ENCODE data around the gene PLPPR4. TPM values are rescaled to one million over a fixed set of nuclear protein-coding genes. Genes with fewer than 3 reads are reported as not detected.

The PLPPR4 gene
- total and polyA plus RNA-seq, 7 donors: 0.04 to 0.28 (median 0.10) TPM

- Histone ChIP-seq H3K4me1 (no peaks in the 10 kb centered on the region), H3K9me3 (no peaks in the 10 kb centered on the region), H3K27ac (no peak overlapping the region), H3K36me3 (ENCODE audit: insufficient read depth in 1 of 2, low read depth in 1 of 2) (no peaks in the 10 kb centered on the region), H3K4me3 (no peak overlapping the region), H3K27me3 (ENCODE audit: insufficient read depth in 3 of 3, low read length in 2 of 3) (no peaks in the 10 kb centered on the region)
- ATAC-seq: no peak
- WGBS, 3 donors: 91 to 92% (median 92%) methylated on average over 15 of the region's 15 CpGs
- DNase-seq: no peak
- no peak for TF ChIP-seq CTCF (IDR thresholded peaks at IDR 0.05)
- intact Hi-C loops (cut with DNase I): no loop called here
Measured at GRCh38 chr1:99306644-99307043, 42.4 kb downstream of the PLPPR4 start.

- WGBS, 3 donors: 95 to 97% (median 96%) methylated on average over 1 of the region's 1 CpG
- no peaks in the 10 kb centered on the region for H3K27me3 ChIP-seq (ENCODE audit: insufficient read depth in 3 of 3, low read length in 2 of 3)
- peaks cover 3% of the 10 kb centered on the region for H3K9me3 ChIP-seq
- no peak overlapping the region for H3K27ac ChIP-seq
- H3K4me3 ChIP-seq: no peak overlapping the region
- intact Hi-C loops (cut with DNase I): no loop called here
- no peaks in the 10 kb centered on the region for H3K36me3 ChIP-seq (ENCODE audit: insufficient read depth in 1 of 2, low read depth in 1 of 2)
- ATAC-seq (no peak), DNase-seq (no peak)
- no peak for TF ChIP-seq CTCF (IDR thresholded peaks at IDR 0.05)
- H3K4me1 ChIP-seq: no peaks in the 10 kb centered on the region
Measured at GRCh38 chr1:99315305-99315704, 51.0 kb downstream of the PLPPR4 start.

DNA sequence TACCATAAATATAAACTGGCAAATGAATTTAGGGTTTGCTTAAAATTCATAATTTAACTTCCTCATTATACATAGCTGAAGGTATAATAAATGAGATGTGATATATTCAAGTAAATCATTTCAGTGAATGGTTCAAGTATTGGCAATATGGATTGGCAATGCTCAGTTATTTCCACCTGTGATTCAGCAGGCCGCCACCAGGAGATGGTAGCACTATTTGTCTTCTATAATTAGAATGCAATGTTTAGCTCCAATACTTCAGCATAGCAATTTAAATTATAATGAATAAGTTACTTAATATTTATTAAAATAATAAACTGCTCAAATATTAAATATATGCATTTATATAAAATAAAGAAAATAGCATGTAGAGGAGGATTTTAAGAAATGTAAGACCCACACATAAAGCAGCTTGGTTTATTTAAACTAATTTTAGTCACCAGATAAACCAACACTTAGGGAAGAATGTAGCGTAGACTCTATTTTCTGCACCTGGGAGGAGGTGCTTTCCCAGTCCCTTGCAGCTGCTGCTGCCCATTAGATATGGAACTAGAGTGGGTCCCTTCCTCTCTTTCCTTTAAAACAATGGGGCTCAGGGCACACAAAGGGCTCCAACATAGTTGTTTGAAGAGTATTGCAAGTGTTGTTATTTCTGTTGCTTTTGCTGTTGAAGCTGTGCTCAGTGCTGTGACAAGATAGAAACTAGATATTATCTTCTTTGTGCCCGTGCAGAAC, 62.1 kb downstream of the PLPPR4 start:
- no peak overlapping the region for H3K4me3 ChIP-seq

DNA sequence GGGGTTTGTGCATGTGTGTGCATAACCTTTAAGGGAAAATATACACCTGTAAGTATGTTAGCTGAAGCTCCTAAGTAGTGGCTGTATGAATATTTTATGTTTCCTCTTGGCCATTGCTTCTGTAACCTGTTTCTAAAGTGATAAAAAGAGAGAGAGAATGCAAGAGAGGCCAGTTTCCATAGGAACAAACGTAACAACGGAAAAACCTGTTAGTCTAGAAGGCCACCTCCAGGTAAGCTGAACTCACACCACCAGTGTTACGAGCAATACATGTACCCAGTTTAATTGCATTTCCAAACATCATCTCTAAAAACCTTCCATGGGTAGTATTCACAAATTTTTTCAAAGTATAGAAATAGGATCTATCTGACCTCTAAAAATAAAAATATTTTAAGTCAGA, 63.1 kb downstream of the PLPPR4 start:
- DNase-seq: no peak
- Histone ChIP-seq H3K27me3 (ENCODE audit: insufficient read depth in 3 of 3, low read length in 2 of 3) (no peaks in the 10 kb centered on the region), H3K36me3 (ENCODE audit: insufficient read depth in 1 of 2, low read depth in 1 of 2) (no peaks in the 10 kb centered on the region), H3K9me3 (no peaks in the 10 kb centered on the region), H3K4me3 (no peak overlapping the region), H3K4me1 (no peaks in the 10 kb centered on the region), H3K27ac (no peak overlapping the region)
- ATAC-seq: no peak
- WGBS, 3 donors: 86 to 91% (median 90%) methylated on average over 3 of the region's 3 CpGs
- TF ChIP-seq CTCF (IDR thresholded peaks at IDR 0.05): no peak
- intact Hi-C loops (cut with DNase I): no loop called here

More for the DNA sequence above, 62.1 kb downstream of the PLPPR4 start:
- H3K27me3 ChIP-seq (ENCODE audit: insufficient read depth in 3 of 3, low read length in 2 of 3): no peaks in the 10 kb centered on the region
- ATAC-seq (no peak), DNase-seq (no peak)
- no peaks in the 10 kb centered on the region for H3K36me3 ChIP-seq (ENCODE audit: insufficient read depth in 1 of 2, low read depth in 1 of 2)
- H3K9me3 ChIP-seq: no peaks in the 10 kb centered on the region
- 59 to 67% (median 66%) methylated on average over 3 of the region's 3 CpGs for WGBS, 3 donors
- peak; percentile 34 for TF ChIP-seq CTCF (IDR thresholded peaks at IDR 0.05)
- no peaks in the 10 kb centered on the region for H3K4me1 ChIP-seq
- no peak overlapping the region for H3K27ac ChIP-seq
- intact Hi-C loops (cut with DNase I): no loop called here

DNA sequence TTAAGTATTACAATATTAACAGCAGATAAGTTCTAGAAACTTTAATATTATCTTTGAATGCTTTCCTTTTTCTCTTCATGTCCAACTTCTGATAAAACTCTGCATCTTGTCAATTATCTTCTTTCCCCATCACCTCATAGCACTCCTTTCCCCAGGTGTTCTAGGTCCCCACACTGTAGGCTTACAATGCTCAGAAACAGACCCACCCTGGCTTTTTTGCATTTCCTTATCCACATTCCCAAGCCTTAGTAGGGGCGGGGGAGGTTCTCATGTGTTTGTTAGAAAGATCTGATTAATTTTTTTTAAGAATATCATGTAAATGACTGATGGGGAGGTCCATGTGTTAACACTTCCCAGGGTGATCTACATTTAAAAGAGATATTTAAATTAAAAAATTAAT, 63.9 kb downstream of the PLPPR4 start:
- H3K4me3 ChIP-seq: no peak overlapping the region
- H3K4me1 ChIP-seq: no peaks in the 10 kb centered on the region
- no peak for DNase-seq
- ATAC-seq: no peak
- no peaks in the 10 kb centered on the region for H3K9me3 ChIP-seq
- 78 to 93% (median 84%) methylated on average over 1 of the region's 1 CpG for WGBS, 3 donors
- H3K27ac ChIP-seq: no peak overlapping the region
- H3K27me3 ChIP-seq (ENCODE audit: insufficient read depth in 3 of 3, low read length in 2 of 3): no peaks in the 10 kb centered on the region
- intact Hi-C loops (cut with DNase I): no loop called here
- no peak for TF ChIP-seq CTCF (IDR thresholded peaks at IDR 0.05)
- H3K36me3 ChIP-seq (ENCODE audit: insufficient read depth in 1 of 2, low read depth in 1 of 2): no peaks in the 10 kb centered on the region

Measured in psoas muscle (tissue), 8 donors.